SH-SY5Y (cell line): ENCODE data around the gene PGPEP1.

Experiments used
- GATA2 ChIP-seq: IDR thresholded peaks from 2 replicates; pipeline ENCODE4 v1.6.1; 2011; ENCODE audit warnings: mild to moderate bottlenecking, low read depth, low read length
- GATA3 ChIP-seq: IDR thresholded peaks from 2 replicates; pipeline ENCODE4 v1.6.1; 2011; ENCODE audit warnings: low read depth, mild to moderate bottlenecking, low read length, moderate library complexity

- no peak for TF ChIP-seq GATA2
- no peak for TF ChIP-seq GATA3
Observed at GRCh38 chr19:18392417-18392816, 52.0 kb downstream of the PGPEP1 start.
